RKO (cell line): ENCODE results near the gene APOA5.
"Not testable (repeated sequence)": the region's sequence is repeated elsewhere in the genome, so short reads cannot be mapped to it uniquely, and the experiment has no call there.

ENCODE experiments used
- DNase-seq: peaks from one replicate; pipeline ENCODE4 v3.0.0-alpha.2; 2016; ENCODE audit warnings: low spot score

Gene APOA5, protein sequence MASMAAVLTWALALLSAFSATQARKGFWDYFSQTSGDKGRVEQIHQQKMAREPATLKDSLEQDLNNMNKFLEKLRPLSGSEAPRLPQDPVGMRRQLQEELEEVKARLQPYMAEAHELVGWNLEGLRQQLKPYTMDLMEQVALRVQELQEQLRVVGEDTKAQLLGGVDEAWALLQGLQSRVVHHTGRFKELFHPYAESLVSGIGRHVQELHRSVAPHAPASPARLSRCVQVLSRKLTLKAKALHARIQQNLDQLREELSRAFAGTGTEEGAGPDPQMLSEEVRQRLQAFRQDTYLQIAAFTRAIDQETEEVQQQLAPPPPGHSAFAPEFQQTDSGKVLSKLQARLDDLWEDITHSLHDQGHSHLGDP

GRCh38 chr11:116791813-116792143 is at the start of gene APOA5:
Gene APOA5 (minus strand): TSS chr11:116791879. CDS start chr11:116791860, 19 bp downstream.
- DNase-seq = no peak

DNA sequence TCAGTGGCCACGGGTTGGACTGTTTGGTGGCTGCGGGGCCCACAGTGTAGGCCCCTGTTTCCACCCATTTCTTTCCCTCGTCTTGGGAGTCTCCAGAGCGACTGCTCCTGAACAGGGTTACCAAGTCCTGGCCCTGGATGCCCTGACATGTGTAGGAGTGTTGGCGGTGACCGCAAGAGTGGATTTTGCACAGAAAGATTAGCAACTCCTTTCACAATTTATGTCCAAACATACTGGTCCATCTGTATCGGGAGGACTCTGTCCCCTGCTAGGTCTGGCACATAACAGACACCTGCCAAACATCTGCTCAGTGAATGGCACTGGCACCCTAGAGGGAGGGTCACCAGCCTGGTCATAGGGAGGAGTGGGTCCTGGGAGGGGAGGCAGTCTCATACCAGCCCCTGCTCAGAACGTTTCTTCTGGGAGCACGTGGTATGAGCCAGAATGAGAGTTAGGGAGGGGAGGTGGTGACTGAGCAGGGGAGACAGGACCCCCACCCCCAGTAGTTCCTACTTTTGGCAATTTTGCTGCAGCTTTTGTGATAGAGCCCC is 49.1 kb upstream of the APOA5 start:
- no peak for DNase-seq

GRCh38 chr11:116840224-116840745 is 48.6 kb upstream of the APOA5 start:
- DNase-seq = no peak

DNA sequence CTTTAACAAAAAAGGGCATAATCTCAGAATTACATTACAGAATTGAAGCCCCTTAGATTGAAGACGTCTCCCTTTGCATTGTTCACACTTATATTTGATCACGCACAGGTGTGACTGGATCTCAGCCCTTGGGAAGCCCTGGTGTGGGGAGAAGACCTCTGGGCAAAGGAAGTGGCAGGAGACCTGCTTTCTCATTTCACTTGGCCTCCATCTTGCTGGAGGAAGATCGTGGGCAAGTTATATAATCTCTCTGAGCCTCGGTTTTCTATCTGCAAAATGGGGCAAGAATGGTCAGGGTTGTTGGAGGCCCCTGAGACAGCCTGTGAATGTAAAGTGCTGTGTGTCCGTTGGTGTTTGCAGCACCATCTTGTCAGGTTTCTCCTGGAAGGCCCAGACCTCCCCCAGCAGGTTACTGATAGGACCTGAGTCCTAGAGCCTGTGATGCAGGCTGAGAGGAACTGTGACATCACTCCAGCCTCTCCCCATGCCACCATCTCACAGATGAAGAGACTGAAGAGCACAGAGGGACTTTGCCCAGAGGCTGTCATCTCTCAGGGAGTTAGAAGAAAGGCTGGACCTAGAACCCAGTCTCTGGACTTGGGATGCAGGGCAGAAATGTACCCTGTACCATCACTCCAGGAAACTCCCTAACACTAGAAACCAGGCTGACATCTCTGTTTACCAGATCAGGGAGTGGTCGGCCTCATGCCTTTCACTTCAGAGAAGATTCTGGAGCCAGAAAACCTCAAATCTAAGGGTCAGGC is 46.8 kb upstream of the APOA5 start:
- no peak for DNase-seq

GRCh38 chr11:116837231-116838091 is 45.8 kb upstream of the APOA5 start, which contains the start of gene APOA1:
Gene APOA1 (minus strand): TSS chr11:116837622. CDS start chr11:116837387, 235 bp downstream.
- no peak for DNase-seq

DNA sequence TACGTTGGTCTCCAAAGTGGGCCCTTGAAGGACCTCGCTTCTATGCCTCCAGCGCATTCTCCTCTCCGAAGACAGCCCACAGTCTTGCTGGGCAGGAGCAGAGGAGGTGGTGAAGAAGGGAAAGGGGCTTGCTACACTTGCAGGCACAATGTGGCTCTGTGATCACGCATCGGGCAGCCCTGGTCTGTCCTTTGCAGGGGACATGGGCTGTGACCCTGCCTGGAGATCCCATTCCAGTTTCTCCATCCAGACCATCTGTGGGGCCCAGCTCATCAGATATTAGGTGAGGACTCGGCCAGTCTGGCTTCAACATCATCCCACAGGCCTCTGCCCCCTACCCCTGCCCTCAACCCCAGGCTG is 44.9 kb upstream of the APOA5 start:
- no peak for DNase-seq

- no peak for DNase-seq
These were observed 44.3 kb upstream of the APOA5 start for GRCh38 chr11:116835791-116836631.

DNA sequence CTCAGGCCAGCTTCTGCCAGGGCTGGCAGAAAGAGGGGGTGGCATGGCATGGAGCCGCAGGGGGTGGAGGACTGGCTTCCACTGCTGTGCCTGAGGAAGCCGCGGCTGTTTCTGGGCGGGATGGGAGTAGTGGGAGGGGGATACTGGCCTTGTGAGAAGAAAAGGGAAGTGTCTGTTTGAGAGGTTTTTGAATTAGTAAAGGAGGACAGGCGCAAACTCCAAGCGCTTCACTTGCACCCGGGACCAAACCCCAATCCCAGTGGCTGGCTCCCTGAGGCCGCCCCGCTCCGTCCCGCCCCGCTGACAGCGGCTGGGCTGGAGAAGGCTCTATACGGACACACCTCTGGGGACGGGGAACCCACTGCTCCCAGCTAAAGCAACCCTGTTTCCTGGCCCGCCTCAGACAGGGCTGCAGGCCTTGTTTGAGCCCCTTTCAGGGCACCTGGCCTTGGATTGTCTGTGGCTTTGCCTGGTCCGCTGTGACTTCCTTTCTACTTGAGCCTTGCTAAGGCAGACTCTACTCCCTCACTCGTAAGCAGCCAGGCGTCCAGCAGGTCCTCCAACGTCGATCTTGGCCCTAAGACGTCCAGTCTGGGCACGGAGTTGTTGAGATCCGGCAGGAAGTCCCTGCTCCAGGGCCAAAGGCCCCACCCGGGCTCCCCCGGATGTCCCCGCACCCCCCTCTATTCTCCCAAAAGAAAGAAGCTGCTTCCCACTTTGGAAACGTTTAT is 43.5 kb upstream of the APOA5 start:
- DNase-seq = no peak

- not testable (repeated sequence) for DNase-seq
These were observed 42.9 kb upstream of the APOA5 start for GRCh38 chr11:116834535-116835041.

- no peak for DNase-seq
These were observed 42.3 kb upstream of the APOA5 start for GRCh38 chr11:116833816-116834534.

DNA sequence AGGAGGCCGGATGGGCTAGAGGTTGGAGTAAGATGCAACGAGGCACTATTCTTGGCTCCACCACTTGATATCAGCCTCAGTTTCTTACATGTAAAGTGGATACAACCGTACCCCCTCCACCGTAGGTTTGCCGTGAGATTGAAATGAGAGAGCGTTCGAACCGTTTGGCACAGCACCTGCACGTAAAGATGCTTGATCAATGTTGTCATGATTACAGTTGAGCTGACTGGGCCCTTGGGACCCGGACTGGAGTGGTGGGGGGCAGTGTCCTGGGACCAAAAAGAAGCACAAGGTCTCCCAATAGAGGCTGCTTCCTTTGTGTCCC is 41.8 kb upstream of the APOA5 start:
- DNase-seq = no peak

DNA sequence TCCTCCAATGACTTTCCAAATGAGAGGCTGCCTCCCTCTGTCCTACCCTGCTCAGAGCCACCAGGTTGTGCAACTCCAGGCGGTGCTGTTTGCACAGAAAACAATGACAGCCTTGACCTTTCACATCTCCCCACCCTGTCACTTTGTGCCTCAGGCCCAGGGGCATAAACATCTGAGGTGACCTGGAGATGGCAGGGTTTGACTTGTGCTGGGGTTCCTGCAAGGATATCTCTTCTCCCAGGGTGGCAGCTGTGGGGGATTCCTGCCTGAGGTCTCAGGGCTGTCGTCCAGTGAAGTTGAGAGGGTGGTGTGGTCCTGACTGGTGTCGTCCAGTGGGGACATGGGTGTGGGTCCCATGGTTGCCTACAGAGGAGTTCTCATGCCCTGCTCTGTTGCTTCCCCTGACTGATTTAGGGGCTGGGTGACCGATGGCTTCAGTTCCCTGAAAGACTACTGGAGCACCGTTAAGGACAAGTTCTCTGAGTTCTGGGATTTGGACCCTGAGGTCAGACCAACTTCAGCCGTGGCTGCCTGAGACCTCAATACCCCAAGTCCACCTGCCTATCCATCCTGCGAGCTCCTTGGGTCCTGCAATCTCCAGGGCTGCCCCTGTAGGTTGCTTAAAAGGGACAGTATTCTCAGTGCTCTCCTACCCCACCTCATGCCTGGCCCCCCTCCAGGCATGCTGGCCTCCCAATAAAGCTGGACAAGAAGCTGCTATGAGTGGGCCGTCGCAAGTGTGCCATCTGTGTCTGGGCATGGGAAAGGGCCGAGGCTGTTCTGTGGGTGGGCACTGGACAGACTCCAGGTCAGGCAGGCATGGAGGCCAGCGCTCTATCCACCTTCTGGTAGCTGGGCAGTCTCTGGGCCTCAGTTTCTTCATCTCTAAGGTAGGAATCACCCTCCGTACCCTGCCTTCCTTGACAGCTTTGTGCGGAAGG is 40.9 kb upstream of the APOA5 start:
- no peak for DNase-seq

GRCh38 chr11:116831790-116832349 is 40.2 kb upstream of the APOA5 start:
- no peak for DNase-seq

DNA sequence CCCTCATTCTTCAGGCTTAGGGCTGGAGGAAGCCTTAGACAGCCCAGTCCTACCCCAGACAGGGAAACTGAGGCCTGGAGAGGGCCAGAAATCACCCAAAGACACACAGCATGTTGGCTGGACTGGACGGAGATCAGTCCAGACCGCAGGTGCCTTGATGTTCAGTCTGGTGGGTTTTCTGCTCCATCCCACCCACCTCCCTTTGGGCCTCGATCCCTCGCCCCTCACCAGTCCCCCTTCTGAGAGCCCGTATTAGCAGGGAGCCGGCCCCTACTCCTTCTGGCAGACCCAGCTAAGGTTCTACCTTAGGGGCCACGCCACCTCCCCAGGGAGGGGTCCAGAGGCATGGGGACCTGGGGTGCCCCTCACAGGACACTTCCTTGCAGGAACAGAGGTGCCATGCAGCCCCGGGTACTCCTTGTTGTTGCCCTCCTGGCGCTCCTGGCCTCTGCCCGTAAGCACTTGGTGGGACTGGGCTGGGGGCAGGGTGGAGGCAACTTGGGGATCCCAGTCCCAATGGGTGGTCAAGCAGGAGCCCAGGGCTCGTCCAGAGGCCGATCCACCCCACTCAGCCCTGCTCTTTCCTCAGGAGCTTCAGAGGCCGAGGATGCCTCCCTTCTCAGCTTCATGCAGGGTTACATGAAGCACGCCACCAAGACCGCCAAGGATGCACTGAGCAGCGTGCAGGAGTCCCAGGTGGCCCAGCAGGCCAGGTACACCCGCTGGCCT is 38.7 kb upstream of the APOA5 start:
- DNase-seq = no peak

GRCh38 chr11:116829525-116830183 is 38.0 kb upstream of the APOA5 start, which contains the start of gene APOC3:
Gene APOC3 (plus strand): TSS chr11:116829907. CDS start chr11:116830583, 676 bp downstream.
- no peak for DNase-seq

DNA sequence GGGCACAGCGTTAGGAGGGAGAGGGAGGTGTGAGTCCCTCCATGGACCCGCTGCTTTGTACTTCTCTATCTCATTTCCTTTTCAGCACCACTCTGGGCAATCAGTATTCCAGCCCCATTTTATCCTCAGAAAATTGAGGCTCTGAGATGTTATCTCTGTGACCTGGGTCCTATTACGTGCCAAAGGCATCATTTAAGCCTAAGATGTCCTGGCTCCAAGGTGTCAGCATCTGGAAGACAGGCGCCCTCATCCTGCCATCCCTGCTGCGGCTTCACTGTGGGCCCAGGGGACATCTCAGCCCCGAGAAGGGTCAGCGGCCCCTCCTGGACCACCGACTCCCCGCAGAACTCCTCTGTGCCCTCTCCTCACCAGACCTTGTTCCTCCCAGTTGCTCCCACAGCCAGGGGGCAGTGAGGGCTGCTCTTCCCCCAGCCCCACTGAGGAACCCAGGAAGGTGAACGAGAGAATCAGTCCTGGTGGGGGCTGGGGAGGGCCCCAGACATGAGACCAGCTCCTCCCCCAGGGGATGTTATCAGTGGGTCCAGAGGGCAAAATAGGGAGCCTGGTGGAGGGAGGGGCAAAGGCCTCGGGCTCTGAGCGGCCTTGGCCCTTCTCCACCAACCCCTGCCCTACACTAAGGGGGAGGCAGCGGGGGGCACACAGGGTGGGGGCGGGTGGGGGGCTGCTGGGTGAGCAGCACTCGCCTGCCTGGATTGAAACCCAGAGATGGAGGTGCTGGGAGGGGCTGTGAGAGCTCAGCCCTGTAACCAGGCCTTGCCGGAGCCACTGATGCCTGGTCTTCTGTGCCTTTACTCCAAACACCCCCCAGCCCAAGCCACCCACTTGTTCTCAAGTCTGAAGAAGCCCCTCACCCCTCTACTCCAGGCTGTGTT is 37.2 kb upstream of the APOA5 start:
- DNase-seq = no peak
